Activated T-cell treated with anti-CD3 and anti-CD28 coated beads, Interleukin-2, amount 50 U/mL, for 1 hour (primary cell): ENCODE results near the gene FAM13B.
"Not testable (repeated sequence)": the region's sequence is repeated elsewhere in the genome, so short reads cannot be mapped to it uniquely, and the experiment has no call there.

Experiments
- DNase-seq: peaks from one replicate; pipeline ENCODE4 v3.0.0-alpha.2; 2020

The FAM13B gene

DNA sequence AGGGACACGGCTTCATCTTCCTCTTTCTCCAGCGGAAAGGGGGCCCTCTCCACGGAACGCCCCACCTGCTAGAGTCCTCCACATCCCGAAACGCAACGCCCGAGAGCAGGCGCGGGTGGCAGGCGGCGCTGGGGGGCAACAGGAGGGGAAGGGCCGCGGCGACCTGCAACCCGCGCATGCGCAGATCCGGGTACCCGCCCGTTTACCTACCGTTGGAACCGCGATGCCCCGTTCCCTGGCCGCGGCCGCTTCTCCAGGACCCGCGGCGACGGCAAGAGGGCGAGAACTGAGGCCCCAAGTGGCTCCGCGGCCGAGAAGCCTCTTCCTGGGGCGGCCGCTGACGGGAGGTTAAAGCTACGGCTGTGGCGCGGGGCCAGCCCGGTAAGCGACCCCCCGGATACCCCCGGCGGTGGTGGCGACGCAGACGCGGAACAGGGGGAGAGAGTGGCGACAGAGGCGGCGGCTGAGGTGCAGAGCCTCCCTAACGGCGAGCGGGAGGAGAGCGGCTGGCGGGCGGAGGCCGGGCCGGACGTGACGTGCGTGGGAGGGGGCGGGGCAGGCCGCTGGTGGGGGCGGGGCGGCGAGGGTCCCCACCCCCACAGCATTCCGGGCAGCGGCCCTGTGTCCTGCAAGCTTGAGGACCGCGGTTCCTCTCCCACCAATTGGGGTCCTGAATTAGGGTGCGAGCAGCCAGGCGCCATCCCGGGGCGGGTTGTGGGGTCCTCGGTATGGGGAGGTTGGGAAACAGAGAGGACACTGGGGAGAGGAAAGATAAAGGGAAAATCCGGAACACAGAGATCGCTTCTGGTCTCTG, at the start of gene FAM13B:
Gene FAM13B, minus strand, starts transcription at position 508 of the 814 bp plus-strand sequence. CDS start 13,968 bp downstream, outside the sequence.
- DNase-seq = peak; percentile 82

GRCh38 chr5:138082033-138082432, 49.2 kb upstream of the FAM13B start:
- no peak for DNase-seq

- DNase-seq = no peak
These were observed 45.2 kb upstream of the FAM13B start for GRCh38 chr5:138078006-138078643.

DNA sequence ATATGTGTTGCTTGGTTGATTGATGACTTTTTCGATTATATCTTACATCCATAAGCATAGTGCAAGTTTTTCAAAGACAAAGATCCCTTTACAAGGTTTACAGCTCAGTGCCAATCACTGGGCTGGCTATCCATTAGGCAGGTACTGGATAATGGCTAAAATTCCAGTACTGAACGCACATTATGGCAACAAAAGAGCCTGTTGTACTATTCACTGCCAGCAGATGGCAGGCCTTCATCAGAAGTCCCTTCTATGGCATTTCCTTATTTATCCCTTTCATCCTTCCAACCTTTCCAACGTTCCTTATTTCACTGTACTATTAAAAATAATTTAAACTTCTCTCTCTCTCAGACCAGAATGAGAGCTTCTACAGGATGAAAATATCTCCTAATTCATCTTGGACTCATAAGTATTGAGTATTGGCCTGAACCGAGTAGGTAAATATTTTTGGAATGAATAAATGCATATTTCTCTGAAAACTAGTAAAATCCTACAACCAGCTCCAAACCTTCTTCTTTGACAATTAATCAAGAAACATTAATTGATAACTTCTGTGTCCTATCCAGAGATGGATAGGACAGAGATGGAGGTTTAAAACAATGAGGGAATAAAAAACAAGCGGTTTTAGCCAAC, 44.3 kb upstream of the FAM13B start:
- peak; percentile 45 for DNase-seq

DNA sequence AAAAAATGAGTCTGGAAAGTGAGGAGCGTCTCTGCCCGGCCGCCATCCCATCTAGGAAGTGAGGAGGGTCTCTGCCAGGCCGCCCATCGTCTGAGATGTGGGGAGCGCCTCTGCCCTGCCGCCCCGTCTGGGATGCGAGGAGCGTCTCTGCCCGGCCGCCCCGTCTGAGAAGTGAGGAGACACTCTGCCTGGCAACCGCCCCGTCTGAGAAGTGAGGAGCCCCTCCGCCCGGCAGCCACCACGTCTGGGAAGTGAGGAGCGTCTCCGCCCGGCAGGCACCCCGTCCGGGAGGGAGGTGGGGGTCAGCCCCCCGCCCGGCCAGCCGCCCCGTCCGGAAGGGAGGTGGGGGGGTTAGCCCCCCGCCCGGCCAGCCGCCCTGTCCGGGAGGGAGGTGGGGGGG, 37.1 kb upstream of the FAM13B start:
- not testable (repeated sequence) for DNase-seq

- peak; percentile 74 for DNase-seq
These were observed 36.1 kb upstream of the FAM13B start for GRCh38 chr5:138068742-138069600.

DNA sequence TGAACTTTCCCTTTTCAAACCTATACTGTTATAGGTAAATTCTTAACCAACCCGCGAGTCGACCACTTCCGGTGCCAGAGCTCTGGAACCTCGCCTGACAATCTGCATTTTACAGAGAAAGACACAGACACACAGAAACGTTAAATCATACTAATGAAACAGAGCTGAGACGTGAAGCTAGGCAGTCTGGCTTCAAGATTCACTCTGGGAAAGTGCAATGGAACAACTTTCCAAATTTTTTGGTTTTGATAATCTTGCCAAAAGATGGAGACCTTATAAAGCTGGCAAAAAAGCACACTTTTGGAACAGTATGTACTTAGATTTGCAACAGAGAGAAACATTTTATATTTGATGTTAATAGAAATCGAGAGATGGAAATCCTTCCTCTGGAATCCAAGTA, 35.1 kb upstream of the FAM13B start:
- DNase-seq = no peak

- no peak for DNase-seq
These were observed 32.2 kb upstream of the FAM13B start for GRCh38 chr5:138065102-138065501.

DNA sequence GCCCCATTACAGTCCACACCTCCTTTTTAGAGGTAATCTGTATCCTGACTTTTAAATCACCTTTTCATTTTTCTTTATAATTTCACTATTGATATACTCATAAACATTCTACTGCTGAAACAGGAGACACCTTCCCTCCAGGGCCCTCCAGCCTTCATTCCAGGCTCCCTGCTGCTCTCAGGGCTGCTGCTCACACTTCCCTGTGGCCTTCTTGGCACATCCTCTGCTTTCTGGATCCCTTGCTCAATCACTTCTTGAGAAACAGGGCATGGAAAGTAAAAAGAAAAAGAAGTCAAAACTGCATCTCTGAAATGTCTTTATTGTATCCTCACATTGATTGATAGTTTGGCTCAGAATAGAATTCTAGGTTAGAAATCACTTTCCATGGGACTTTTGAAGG, 31.6 kb upstream of the FAM13B start:
- no peak for DNase-seq

GRCh38 chr5:138054847-138055558, 22.1 kb upstream of the FAM13B start:
- DNase-seq = no peak

- DNase-seq = no peak
These were observed 21.3 kb upstream of the FAM13B start for GRCh38 chr5:138054206-138054605.

DNA sequence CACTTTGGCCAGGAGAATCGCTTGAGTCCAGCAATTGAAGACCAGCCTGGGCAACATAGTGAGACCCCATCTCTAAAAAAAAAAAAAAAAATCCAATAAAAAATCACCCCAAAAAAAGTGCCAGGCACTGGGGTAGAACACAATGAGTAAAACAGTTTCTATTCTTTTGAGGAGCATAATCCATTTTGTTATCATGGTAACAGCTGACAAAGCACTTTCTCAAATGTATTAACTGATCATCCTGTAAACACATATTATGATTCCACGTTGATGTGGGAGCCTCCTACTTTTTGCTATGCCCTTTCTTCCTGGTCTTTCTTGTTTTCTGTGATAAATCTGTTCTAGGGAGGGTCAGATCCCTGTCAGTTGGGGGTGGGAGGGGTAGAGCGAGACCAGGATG, 20.7 kb upstream of the FAM13B start:
- DNase-seq = no peak

DNA sequence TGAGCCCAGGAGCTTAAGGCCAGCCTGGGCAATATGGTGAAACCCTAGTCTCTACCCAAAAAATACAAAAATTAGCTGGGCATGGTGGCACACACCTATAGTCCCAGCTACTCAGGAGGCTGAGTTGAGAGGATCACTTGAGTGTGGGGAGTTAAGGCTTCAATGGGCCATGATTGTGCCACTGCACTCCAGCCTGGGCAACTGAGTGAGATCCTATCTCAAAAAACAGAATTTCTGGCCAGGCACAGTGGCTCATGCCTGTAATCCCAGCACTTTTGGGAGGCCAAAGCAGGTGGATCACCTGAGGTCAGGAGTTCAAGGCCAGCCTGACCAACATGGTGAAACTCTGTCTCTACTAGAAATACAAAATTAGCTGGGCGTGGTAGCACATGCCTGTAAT, 19.8 kb upstream of the FAM13B start:
- not testable (repeated sequence) for DNase-seq

DNA sequence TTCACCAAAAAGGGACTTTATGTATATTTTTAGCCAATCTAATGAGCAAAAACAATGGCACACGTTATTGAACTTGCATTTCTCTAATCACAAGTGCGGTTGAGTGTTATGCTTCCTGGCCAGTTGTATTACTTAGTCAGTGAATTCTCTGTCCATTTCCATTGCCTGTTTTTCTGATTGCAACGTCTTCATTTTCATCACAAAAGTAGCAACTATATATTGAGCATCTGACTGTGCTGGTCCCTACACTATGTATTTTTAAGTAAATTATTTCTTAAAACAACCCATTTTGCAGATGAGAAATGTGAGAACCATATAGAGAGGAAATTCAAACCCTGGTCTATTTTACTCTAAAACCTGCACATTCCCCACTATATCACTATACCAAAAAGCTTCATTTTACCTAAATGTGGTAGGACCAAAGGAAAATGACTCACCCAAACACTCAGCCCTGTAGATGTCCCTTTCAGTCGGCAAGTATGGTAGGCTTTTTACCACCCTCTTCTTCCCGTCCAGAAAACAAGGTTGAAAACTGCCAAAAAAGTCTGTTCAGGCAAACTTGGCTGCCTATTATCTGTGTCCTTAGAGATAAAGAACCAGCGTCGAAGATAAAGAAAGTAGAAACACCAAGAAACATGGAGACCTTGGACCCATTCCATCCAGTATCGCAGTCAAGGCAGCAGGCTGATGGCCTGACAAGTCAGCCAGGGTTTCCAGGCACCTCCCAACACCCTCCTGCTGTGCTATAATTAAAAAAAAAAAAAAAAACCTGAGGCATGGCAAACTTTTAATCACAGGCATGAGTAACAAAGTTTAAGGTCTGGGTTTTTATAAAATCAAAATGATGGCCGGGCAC, 18.8 kb upstream of the FAM13B start:
- DNase-seq = no peak

- DNase-seq = not testable (repeated sequence)
These were observed 12.4 kb upstream of the FAM13B start for GRCh38 chr5:138045283-138045682.

DNA sequence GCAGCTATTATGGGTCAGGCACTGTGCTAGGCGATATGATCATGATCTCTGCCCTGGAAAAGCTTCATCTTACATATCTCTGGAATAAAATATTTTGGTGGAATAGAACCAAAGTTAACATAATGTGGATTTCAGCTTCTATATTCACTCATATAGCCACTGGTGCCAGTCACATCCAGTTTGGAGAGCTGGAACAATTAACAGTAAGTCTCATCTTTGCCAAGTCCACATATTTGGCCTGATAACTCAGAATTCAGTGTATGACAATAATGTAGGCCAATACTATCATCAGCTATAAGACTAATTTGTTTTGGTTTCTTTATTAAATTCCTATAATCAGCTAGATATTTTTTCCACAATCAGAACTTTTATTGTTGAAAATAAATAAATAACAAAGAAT, 5.9 kb upstream of the FAM13B start:
- DNase-seq = no peak

- no peak for DNase-seq
These were observed 5.2 kb upstream of the FAM13B start for GRCh38 chr5:138037907-138038633.

- DNase-seq = no peak
These were observed 4.4 kb upstream of the FAM13B start for GRCh38 chr5:138037271-138037670.

- DNase-seq = peak; percentile 50
These were observed 3.0 kb upstream of the FAM13B start for GRCh38 chr5:138035605-138036537.
